ENCODE data around the gene NFIB. TPM values are rescaled to one million over a fixed set of nuclear protein-coding genes. Genes with fewer than 3 reads are reported as not detected.
A peak's percentile ranks its signal among the peaks of the same experiment; 100 is the strongest.

The NFIB gene
- total and polyA plus RNA-seq, 2 of the 13 experiments (the other 11 are each of a cell fraction or from before 2014, with no cell fraction given) = 0.98 to 4.6 TPM

DNA sequence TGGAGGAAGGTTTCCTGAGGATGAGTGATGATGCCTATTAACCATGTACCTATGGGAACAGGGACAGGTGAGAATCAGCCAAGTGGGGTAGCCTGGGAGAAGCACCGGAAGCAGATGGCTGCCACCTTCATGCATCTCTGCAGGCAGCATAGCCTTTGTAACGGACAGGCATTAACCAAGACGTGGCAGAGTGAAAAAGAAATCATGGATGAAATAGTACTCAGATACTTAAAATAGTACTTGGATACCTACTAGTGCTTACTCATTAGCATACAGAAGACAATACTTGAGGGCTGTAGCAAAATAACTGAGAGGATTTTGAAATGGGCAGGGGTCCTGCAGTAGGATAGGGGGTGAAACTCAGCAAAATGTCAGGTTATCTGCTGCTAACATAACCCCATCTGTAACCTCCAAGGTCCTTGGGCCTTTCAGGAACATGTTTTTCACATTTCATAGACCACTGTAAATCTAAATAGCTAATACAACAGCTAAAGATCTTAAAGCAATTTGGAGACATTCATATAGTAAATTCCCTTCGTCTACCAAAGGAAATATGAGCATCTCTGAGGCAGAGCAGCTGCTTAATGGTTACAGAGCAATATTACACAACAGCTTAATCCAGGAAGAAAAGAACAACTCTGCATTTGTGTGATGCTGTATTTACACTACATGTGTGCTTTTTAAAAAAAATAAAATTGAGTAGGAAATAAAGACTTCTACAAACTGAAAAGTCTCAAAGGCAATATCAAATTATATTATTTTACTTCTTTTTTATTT, 154.3 kb downstream of the NFIB start:
- CTCF ChIA-PET (ENCODE audit: low intra/inter-chr PET ratio, low total read pairs) = no interaction called here
- FAIRE-seq = no peak

DNA sequence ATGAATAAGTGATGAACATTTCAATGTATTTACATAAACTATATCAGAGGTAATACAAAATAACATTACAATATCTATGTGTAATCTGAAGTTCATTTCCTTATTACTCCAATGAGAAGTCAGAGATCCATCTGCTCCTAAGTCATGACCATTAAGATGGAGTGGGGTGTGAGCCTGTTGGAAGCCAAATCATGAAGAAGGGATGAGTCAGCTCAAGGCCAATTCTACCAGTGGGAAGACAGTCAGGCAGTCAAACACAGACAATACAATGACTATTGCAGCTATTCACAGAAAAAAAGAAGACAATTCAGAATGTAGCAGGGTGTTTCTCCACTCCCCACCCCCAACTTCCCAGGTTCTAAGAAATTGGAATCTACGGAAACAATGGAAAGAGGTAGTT, 155.0 kb downstream of the NFIB start:
- no peaks in the 10 kb centered on the region for H3K79me2 ChIP-seq (ENCODE audit: insufficient read depth, low read length)
- H3K4me3 ChIP-seq (replicated peaks in 1 of 3; ENCODE audit: insufficient read depth in 1 of 3, low read depth in 2 of 3, low read length in 3 of 3) = no peak overlapping the region
- H3K4me2 ChIP-seq (ENCODE audit: low read depth, low read length) = no peak overlapping the region
- FAIRE-seq = no peak
- DNase-seq (ENCODE audit: low spot score) = no peak
- ChIA-PET POLR2A (no interaction called here), CTCF (ENCODE audit: low intra/inter-chr PET ratio, low total read pairs) (no interaction called here)
- intact Hi-C loops (cut with micrococcal nuclease; ENCODE audit: unreplicated experiment) = no loop called here
- H4K20me1 ChIP-seq (ENCODE audit: insufficient read depth, low read length) = no peaks in the 10 kb centered on the region
- no peaks in the 10 kb centered on the region for H3K4me1 ChIP-seq (ENCODE audit: insufficient read depth, low read length)
- no peak for ATAC-seq
- H2AFZ ChIP-seq (ENCODE audit: low read length) = no peak overlapping the region
- in situ Hi-C loops (cut with HindIII; ENCODE audit: extremely low pct_ligation_motif_present, low pct_unique_long_range_greater_than_20kb) = no loop called here
- 96% methylated on average over 1 of the region's 1 CpG for WGBS (ENCODE audit: low lambda C conversion rate)
- no peaks in the 10 kb centered on the region for H3K36me3 ChIP-seq (replicated peaks in 1 of 2; ENCODE audit: control insufficient read depth in 1 of 2, insufficient read depth in 2 of 2, low read length in 2 of 2)
- H3K27me3 ChIP-seq (ENCODE audit: control insufficient read depth in 1 of 2, insufficient read depth in 2 of 2, low read length in 2 of 2) = no peaks in the 10 kb centered on the region; a peak in 1 of 5 replicates
- no peak for TF ChIP-seq CREM (IDR thresholded peaks at IDR 0.05)
- TF ChIP-seq CREM (CRISPR knock-in tag; IDR thresholded peaks at IDR 0.05) = no peak
- no peak for TF ChIP-seq HNRNPK (IDR thresholded peaks at IDR 0.05; ENCODE audit: low read depth, low read length, poor library complexity, severe bottlenecking)
- no peak for TF ChIP-seq ZSCAN25 (CRISPR knock-in tag; IDR thresholded peaks at IDR 0.05)
- TF ChIP-seq ZNF296 (CRISPR knock-in tag; conservative IDR thresholded peaks at IDR 0.05) = no peak
- TF ChIP-seq ZNF382 (CRISPR knock-in tag; IDR thresholded peaks at IDR 0.05; ENCODE audit: borderline replicate concordance) = no peak
- TF ChIP-seq GZF1 (CRISPR knock-in tag; IDR thresholded peaks at IDR 0.05) = no peak
- no peak overlapping the region for H3K27ac ChIP-seq (ENCODE audit: extremely low read length, insufficient read depth, low read length)
- BruUV-seq (replicated peaks) = no TSS peak
- no peak overlapping the region for H3K9ac ChIP-seq (ENCODE audit: insufficient read depth, low read depth, low read length)
- no peaks in the 10 kb centered on the region for H3K9me3 ChIP-seq (ENCODE audit: low read length)

More for the DNA sequence above, 154.3 kb downstream of the NFIB start:
- no peak overlapping the region for H3K27ac ChIP-seq (ENCODE audit: extremely low read length, insufficient read depth, low read length)
- H3K9me3 ChIP-seq (ENCODE audit: low read length) = no peaks in the 10 kb centered on the region
- H3K79me2 ChIP-seq (ENCODE audit: insufficient read depth, low read length) = no peaks in the 10 kb centered on the region
- H3K4me3 ChIP-seq (replicated peaks in 1 of 3; ENCODE audit: insufficient read depth in 1 of 3, low read depth in 2 of 3, low read length in 3 of 3) = no peak overlapping the region
- DNase-seq (ENCODE audit: low spot score) (no peak), ATAC-seq (no peak)
- no peak overlapping the region for H3K4me2 ChIP-seq (ENCODE audit: low read depth, low read length)
- H3K36me3 ChIP-seq (replicated peaks in 1 of 2; ENCODE audit: control insufficient read depth in 1 of 2, insufficient read depth in 2 of 2, low read length in 2 of 2) = no peaks in the 10 kb centered on the region
- intact Hi-C loops (cut with micrococcal nuclease; ENCODE audit: unreplicated experiment) (no loop called here), in situ Hi-C loops (cut with HindIII; ENCODE audit: extremely low pct_ligation_motif_present, low pct_unique_long_range_greater_than_20kb) (no loop called here)
- no peaks in the 10 kb centered on the region for H4K20me1 ChIP-seq (ENCODE audit: insufficient read depth, low read length)
- POLR2A ChIA-PET = no interaction called here
- no peak overlapping the region for H2AFZ ChIP-seq (ENCODE audit: low read length)
- BruUV-seq (replicated peaks) = no TSS peak
- no peaks in the 10 kb centered on the region for H3K4me1 ChIP-seq (ENCODE audit: insufficient read depth, low read length)
- TF ChIP-seq ZFAT (CRISPR knock-in tag; conservative IDR thresholded peaks at IDR 0.05) (no peak), CEBPB (IDR thresholded peaks at IDR 0.05; ENCODE audit: borderline replicate concordance, low read depth, low read length) (0 out of 2 replicates have a peak, but pooled peaks have one; percentile 19)
- no peaks in the 10 kb centered on the region; a peak in 1 of 5 replicates for H3K27me3 ChIP-seq (ENCODE audit: control insufficient read depth in 1 of 2, insufficient read depth in 2 of 2, low read length in 2 of 2)
- no peak overlapping the region for H3K9ac ChIP-seq (ENCODE audit: insufficient read depth, low read depth, low read length)
- WGBS (ENCODE audit: low lambda C conversion rate) = 53% methylated on average over 4 of the region's 4 CpGs

All from HepG2 (cell line).